ENCODE measurements around the gene EXOC4.

DNA sequence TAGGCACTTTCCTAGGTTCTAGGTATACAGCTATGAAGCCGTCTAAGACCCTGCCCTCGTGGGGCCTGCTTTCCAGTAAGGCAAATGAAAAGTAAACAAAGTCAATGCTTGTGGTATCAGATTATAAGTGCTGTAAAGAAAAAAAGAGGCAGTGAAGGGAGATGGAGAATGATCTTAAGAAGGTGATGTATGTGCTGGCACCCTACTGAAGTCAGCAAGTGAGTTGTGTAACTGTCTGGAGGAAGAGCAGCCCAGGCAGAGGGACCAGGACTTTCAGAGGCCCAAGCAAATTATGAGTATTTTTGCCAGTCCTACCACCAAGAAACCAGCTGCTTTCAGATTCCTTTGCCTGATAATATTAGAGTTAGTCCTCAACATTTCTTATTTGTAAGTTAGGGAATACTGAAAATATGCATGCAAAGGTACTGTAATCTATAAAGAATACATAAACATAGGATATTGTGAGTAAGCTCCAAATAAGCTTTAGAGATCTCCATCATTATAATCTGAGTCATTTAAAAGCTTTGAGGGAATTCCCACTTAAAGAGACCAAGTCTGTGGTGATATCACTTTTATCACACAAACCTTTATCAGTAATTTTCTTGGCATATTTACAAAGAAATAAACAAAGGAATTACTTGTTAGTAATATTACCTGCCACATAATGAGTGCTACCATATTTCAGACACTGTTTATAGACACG lies 545.1 kb downstream of the EXOC4 start:
- TF ChIP-seq, protein P1, sequence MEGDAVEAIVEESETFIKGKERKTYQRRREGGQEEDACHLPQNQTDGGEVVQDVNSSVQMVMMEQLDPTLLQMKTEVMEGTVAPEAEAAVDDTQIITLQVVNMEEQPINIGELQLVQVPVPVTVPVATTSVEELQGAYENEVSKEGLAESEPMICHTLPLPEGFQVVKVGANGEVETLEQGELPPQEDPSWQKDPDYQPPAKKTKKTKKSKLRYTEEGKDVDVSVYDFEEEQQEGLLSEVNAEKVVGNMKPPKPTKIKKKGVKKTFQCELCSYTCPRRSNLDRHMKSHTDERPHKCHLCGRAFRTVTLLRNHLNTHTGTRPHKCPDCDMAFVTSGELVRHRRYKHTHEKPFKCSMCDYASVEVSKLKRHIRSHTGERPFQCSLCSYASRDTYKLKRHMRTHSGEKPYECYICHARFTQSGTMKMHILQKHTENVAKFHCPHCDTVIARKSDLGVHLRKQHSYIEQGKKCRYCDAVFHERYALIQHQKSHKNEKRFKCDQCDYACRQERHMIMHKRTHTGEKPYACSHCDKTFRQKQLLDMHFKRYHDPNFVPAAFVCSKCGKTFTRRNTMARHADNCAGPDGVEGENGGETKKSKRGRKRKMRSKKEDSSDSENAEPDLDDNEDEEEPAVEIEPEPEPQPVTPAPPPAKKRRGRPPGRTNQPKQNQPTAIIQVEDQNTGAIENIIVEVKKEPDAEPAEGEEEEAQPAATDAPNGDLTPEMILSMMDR (IDR thresholded peaks at IDR 0.05) = no peak
- TF ChIP-seq POLR2A (IDR thresholded peaks at IDR 0.05) = no peak
- TF ChIP-seq EP300 (IDR thresholded peaks at IDR 0.05; ENCODE audit: low read depth) = no peak

All from transverse colon (tissue), 3 donors.